ENCODE data around the gene ENDOV.

Gene ENDOV

DNA sequence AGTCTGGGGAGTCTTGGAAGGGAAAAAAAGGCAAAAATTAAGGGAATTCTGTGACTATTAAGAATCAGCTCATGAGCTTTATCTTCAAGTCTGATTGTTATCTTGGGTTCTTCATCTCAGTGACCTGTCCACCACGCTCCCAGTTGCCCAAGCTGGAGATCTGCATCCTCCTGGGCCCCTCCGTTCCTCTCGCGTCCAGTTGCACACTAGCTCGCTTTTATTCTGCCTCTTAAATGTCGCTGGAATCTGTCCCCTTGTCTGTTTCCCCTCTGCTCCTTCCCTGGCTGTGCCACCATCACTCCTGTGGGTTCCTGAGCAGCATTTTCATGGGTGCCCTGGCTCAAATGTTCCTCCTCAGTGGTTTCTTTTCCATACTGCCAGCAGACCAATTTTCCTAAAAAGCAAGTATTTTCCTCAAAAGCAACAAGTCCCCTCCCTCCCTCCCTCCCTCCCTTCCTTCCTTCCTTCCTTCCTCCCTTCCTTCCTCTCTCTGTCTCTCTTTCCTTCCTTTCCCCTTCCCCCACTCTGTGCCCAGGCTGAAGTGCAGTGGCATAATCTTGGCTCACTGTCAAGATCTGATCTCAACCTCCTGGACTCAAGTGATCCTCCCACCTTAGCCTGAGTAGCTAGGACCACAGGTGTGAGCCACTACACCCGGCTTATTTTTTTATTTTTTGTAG, 1.4 kb downstream of the ENDOV start:
- DNase-seq = no peak

DNA sequence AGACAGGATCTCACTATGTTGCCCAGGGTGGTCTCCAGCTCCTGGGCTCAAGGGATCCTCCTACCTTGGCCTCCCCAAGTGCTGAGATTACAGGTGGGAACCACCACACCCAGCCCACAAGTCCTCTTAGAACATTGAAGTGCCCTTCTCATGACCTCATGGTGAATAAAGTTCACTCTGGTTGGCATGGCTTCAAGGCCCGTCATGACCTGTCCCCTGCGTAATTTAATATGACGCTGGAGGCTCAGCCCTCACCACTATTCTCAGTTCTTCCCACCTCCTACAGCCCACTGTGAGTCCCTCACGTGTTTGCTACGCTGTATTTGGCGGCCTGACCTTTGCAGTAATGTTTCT, 1.9 kb downstream of the ENDOV start:
- DNase-seq = no peak

DNA sequence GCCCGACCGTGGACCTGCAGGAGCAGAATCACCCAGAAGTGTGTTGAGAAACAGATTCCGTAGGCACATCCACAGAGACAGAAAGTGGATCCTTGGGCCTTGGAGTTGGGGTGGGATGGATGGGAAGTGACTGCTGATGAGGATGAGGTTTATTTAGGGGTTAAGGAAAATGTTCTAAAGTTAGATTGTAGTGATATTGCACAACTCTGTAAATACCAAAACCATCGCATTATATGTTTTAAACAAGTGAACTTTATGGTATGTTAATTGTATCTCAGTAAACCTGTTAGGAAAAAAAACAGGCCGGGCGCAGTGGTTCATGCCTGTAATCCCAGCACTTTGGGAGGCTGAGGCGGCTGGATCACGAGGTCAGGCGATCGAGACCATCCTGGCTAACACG, 3.6 kb downstream of the ENDOV start:
- DNase-seq = no peak

DNA sequence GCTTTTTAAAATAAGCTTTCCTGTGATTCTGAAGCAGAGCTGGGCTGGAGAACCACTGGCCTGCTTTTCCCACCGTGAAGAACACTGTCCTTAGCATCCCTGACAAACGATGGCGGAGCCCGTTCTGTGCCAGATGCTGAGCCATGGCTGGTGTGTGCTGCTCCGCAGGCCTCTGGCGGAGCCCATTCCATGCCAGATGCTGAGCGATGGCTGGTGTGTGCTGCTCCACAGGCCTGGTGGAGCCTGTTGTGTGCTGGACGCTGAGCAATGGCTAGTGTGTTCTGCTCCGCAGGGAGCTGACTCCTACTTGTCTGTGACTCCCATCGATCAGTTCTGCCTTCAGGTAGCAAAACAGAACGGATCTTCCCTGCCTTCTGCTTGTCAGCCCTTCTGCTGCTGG, 4.3 kb downstream of the ENDOV start:
- no peak for DNase-seq

DNA sequence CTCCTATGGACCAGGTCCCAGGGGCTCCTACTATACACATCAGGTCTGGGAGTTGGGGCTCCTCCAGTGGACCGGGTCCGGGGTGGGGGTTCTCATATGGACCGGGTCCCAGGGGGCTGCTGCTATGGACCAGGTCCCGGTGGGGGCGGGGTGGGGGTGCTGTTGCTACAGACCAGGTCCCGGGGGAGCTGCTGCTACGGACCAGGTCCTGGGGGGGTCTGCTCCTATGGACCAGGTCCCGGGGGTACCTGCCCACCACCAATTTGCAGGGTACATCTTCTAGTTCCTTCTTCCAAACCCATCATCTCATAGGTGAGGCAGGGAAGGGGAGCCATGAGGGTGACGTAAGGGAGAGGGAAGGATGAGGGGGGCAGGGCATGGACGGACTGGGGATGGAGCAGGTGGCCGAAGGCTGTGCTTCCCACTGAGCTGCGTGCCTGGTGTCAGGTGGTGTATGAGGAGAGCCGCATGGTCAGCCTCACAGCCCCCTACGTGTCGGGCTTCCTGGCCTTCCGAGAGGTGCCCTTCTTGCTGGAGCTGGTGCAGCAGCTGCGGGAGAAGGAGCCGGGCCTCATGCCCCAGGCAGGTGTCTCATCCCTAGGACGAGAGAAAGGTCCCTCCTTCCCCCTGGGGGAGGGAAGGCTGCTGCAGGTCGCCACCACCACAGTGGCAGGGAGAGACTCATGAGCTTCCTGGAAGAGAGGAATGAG, 6.6 kb downstream of the ENDOV start:
- no peak for DNase-seq

DNA sequence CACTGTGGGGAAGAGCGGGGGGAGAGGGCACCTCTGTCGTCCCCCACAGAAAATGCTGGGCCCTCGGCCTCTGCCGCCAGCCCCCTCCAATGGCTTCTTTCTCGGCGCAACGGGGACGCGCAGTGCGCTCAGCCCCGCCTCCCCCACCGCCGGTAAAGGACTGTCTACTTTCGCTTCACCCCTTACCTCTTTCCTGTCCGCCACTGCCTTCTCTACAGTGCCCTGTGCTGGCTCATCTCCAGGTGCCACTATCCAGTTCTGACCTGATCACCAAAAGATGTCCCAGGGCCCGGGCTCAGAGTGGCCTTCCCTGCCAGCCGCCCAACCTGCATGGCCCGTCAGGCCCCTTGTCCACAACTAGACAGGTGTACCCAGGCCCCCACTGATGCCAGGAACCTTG, 7.3 kb downstream of the ENDOV start:
- no peak for DNase-seq

DNA sequence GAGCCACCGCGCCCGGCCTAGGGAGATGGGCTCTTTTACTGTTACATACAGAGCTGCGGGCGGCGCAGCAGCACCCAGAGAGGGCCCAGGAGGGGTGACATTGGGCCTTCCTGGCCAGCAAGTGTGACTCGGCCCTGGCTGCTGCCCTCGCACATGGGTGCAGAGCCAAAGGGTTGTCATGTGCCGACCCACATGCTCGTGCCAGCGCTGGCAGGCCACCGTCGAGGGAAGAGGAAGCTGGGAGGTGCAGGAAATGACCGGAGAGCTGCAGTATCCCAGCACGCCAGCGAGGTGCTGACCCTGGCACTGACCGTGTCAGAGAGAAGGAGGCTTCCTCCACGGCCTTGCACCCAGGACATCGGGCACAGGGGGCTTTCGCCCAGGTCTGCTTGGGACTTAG, 8.0 kb downstream of the ENDOV start:
- no peak for DNase-seq

DNA sequence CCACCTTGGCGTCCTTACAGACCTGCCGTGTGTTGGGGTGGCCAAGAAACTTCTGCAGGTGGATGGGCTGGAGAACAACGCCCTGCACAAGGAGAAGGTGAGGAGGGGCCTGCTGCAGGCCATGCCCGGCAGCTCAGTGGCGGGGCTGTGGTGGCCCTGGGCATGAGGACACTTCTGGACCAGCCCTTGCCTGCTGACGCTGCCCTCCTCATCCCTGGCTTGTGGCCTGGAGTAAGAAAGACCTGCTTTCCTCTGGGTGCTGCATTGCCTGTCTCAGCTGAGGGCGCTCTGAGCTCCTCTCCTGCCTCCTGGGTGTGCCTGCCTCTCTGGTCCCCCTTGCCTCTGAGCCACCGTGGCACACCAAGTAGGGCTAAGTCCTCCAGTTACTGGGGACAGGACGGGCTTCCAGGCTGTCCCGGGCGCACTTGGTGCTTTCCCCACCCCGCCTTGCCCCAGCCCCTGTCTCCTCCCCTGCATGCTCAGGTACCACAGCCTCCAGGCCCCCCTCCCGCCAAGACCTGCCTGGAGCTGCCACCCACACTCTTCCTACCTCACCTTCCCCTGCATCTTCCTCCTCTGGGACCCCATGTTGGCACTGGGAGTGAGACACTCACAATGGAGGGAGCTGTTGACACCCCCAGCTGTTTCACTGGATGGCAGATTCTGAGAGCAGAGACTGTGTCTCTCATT, 8.7 kb downstream of the ENDOV start:
- no peak for DNase-seq

DNA sequence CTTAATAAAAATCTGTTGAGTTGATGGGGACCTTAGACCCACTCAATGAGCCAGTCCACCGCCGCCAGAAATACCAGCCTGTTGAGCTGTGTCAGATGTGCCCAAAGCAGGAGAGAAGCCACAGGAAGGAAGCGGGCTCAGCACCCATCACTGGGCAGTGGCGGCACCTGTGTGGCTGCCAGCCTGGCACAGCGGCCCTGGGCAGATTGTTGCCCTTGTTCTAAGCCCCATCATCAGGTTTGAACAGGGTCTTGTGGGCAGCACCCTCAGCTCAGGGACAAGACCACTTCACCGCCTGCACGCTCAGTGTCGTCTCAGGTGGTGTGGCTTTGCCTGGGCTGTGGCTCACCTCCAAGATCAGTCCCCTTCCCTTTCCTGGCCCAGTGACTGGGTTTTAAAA, 9.3 kb downstream of the ENDOV start:
- DNase-seq = no peak

DNA sequence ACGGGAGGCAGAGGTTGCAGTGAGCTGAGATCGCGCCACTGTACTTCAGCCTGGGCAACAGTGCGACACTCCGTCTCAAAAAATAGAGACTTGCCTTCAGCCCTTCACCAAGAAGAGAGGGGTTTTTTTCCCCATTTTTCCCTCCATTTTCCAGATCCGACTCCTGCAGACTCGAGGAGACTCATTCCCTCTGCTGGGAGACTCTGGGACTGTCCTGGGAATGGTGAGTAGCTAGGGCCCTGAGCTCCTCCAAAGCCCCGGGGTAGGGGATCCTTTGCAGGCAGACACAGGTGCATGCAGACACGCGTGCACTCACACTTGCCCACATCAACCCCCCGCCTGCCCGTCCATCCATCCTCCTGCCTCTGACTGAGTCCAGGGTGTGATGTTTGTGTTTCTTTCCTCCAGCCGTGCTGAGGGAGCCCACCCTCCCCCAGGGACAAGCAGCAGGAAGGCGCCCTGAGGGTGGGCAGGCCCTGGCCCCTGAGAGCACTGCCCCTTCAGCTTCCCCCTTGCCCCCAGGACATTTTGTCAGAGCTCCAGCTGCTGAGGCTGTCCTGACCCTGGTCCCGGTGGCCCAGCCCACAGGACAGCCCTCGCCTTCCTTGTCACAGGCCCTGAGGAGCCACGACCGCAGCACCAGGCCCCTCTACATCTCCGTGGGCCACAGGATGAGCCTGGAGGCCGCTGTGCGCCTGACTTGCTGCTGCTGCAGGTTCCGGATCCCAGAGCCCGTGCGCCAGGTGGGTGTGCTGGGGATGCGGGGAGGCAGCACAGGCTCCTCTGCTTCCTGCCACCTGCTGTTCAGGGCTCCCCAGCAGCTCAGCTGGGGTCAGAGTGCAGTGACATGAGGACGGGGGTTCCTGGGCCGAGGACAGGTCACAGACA, 10.2 kb downstream of the ENDOV start:
- no peak for DNase-seq

DNA sequence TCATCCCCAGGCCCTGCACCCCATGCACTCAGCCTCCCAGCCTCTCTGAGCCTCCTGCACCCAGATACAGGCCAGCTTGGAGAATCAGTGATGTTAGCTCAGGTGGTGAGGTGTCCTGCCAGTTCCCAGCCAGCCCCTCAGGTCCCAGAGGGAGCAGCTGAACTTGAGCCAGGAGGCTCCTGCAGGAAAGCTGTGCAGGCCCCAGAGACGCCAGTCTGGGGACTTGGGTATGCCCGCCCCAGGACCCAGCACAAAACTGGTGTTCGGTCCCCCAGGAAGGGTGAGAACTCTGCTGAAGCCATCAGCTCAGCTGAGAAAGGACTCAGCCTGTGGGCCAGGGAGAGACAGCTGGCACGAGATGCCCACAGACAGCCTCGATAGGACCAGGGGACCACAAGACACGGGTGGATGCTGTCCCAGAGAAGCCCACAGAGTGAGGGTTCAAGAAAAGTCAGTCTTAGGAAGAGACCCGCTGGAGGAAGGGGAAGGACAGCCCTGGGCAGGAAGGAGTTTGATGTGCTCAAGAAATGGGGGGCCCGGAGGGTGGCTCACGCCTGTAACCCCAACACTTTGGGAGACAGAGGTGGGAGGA, 11.0 kb downstream of the ENDOV start:
- no peak for DNase-seq

DNA sequence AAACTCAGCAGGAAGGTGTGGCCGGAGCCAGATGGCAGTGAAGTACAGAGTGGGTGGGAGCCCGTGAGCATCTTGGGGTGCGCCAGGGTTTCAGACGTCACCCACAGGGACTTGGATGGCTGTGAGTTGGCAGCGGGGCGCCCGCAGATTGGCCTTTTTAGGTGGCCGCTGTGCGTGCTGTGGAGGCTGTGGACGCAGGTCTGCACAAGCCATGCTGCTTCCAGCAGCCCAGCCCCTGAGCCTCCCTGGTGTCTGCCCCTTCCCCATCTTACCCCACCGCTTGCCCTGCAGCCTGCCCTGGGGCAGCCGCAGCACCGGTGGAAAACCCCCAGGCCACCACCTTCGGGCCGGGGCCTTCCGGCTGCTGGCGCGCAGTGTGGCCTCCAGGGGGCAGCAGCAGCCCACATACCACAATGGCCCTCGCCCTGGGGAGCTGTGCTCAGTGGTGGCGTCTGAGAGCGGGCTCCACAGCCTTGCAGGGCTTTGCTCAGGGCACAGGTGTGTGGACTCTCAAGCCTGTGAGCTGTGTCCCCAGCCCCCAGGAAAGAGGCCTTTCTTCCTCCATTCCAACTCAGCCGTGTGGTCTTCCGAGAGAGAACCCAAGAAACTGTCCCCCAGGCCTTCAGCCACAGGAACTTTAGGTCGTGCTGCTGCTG, 11.8 kb downstream of the ENDOV start:
- DNase-seq = peak; percentile 54

DNA sequence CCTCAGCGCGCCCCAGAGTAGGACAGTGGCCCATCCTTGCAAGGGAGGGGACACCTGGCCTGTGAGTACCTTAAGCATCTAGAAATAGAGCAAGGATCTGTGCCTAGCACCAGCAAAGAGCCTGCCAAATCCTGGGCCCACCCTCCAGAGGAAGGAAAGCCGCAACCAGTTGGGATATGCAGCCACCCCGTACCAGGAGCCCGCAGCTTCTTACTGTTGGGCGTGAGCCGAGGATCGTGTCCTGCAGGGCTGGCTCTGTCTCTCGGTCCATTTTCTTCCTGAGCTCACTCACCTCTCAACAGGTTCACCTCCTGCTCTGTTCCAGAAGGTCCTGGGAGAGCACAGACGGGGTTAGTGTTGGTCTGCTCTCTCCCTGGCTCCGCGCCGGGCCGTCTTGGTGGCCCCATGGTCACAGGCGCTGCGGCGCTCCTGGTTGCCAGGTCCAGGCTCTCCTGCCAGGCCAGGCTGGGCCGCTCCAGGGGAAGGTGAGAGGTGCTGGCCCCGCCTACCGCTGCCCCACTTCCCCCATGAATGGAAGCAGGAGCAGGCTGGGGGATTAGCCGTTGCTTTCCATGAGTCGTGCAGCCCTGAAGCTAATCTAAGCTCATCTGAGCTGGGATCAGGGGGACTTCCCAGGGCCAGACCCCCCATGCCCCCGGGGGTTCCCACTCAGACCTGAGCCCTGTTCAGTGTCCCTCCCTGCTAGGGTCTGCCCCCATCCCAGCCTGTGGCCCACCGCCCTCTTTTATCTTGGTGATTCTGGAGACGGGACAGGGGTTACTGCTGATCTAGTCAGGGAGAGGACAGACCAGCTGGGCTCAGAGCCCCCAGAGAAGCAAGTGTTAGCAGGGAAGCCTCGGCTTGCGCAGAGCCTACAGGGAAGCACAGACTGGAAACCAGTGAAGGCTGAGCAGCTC, 12.7 kb downstream of the ENDOV start:
- no peak for DNase-seq

DNA sequence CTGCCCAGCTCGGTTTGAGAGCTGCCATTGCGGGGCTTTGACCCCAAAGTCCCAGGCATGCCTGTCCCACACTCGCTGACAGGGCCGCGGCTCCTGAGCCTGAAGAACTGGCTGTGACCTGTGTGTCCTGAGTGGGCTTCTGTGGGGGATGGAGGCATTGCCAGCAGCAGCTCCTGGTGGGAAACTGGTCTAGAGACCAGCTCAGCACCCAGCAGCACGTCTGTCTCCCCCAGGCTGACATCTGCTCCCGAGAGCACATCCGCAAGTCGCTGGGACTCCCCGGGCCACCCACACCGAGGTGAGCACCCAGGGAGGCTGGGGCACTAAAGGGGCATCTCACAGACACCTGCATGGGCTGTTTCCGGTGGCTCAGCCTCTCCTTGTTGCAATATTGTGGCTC, 13.4 kb downstream of the ENDOV start:
- DNase-seq = no peak

DNA sequence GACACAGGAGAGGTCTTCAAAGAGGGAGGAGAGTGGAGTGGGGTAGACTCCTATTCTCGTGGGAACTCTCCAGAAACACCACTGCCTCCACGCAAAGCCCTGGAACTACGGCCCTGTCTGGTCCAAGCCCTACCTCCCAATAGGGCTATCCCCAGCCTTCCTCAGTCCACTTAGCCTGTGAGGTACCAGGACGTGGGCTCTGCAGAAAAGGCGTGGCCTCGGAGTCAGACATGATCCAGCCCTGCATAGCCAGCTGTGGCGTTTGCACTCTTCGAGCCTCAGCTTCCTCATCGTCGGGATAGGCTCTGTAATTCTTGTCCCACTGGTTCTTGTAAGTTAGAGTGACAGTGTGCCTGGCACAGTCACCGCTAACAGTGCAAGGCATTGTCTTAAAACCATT, 13.8 kb downstream of the ENDOV start:
- no peak for DNase-seq

DNA sequence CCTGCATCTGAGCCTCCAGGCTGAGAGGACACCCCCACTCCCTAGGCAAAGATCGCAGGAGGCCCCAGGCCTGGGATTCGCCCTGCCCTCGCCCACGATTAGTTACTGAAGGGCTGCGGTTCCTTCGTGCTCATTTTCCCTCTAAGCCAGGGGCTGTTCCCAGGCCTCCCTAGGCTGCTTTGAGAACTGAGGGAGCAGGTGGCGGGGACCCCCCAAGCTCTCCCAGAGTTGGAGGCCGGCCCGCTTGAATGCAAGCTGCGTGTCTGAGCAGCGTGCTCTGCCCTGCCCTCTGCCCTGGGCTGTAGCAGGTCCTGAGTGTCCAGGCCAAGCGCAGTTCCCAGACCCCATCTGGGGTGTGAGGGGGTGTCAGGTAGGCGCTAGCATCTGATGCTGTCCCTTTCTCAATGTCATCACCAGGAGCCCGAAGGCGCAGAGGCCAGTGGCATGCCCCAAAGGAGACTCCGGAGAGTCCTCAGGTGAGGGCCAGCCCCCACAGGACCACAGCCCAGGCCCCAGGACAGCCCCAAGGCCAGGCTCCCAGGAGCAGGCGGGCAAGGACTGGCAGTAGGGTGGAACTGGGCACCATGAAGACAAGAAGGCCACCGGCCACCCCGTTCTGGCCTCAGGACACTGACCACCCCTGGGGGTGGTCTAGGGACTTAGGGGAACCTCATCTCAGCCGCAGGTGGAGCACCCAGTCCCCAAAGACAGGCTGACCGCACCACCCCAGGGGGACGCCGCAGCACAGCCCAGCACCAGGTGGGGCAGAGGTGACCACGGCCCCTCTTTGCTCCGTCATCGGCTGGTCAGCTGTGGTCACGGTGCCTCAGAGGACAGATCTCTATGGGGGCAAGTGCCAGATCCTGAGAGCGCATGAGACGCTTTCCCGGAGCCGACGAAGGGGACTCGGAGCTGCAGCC, 14.6 kb downstream of the ENDOV start:
- no peak for DNase-seq

DNA sequence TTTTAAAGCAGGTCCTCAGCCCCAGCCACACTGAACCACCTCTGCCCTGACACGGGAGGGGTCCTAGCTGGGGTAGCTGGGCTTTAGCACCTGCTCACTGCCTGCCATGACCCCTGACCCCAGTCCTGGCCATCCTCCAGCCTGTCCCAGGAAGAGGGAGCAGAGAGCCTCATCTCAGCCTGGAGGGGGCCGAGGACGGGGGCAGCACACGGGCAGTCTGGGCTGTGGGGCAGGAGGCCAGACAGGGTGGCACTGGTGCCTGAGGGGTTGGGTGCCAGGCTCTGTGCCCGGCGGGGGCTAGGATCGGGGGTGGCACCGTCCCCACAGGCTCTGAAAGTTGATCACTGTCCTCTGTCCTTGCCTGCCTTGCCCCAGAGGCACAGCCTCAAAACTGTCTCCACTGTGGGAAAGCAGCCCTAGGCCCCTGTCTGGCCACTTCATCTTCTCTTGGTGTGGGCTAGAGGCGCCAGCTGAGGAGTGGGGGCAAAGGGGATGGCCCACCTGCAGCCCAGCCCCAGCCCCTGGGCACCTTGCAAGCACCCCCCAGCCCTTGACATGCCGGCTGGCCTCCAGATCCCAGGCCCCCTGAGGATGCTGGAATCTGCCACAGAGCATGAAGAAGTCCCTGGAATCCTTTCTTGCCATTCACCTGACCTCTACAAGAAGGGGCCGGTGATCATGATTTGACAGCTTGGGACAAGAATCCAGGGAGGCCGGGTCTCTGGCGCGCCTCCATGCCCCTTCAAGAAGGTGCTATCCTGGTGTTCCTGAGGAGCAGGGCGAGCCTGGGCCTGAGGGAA, 15.7 kb downstream of the ENDOV start:
- DNase-seq = no peak

DNA sequence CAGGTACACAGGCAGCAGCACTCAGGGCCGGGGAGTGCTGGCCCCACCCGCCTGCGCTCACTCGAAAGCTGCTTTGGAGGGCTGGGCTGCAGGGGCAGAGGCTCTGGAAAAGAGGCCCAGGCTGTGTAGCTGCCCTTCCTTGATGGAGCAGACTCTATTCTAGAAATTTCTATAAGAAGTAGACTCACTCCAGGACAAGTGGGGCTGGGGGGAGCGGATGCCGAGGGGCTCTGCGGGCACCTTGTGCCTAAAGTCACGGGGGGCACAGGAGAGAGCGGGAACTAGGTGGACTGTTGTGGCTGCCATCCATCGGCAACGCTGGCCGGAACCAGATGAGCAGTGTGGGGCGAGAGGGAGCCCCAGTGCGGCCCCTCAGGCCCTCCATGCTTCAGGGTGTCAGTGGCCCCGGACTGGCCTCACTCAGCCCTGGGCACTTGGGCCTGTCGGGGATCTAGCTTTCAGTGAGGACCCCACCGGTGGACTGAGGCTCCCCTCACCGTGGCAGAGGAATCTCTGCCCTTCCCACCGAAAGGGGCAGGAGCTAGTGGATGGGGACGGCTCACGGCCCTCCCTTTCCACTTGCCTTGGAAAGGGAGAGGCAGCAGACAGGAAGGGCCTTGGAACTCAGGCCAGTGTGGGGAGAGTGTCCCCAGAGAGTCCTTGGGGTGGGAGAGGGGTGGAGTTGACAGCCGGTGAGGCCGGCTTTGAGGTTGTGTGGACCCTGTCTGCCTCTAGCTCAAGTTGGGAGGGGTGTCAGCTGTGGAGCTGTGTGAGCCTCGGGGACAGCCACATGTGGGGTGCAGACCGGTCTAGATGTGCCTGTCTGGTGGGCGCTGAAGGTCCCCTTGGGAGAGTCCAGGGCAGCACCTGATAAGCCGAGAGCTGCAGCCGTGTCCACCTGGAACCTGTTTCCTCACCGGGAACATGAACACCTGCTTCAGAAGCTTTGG, 16.6 kb downstream of the ENDOV start:
- no peak for DNase-seq

All from fibroblast of skin of right biceps (primary cell).